ENCODE data around the gene SYCN. TPM values are rescaled to one million over a fixed set of nuclear protein-coding genes. Genes with fewer than 3 reads are reported as not detected.

The SYCN gene
- total and polyA plus RNA-seq, 2 donors from 2014 or later, result not detected

DNA sequence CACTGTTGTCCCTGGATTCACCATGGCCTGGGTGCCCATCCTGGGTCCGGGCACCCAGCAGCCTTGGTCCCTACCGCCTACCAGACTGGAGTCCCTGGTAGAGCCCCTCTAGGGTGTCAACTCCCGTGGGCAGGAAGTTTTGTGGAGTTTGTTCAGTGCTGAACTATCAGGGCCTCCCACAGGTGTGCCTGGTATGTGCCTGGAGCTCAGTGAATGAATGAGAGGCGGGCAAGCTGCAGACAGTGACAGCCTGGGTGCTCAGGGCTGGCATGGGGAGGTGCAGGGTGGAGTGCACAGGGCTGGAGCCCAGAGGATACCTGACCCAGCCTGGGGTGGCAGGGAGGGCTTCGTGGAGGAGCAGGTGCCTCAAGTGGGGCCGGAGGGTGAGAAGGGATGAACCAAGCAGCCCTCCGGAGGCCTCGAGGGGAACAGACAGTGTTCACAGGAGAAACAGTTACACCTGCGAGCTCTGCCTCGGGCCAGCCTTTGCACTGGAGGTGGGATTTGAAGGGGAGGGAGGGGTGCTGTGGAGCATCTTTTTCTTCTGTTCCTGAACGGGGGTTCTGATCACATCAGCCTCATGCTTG lies 48.9 kb downstream of the SYCN start:
- H3K9ac ChIP-seq (ENCODE audit: low read length in 3 of 3), result peak overlapping the region in 1 of 3 donors; percentile 34
- DNase-seq, result no peak
- TF ChIP-seq, protein P1, sequence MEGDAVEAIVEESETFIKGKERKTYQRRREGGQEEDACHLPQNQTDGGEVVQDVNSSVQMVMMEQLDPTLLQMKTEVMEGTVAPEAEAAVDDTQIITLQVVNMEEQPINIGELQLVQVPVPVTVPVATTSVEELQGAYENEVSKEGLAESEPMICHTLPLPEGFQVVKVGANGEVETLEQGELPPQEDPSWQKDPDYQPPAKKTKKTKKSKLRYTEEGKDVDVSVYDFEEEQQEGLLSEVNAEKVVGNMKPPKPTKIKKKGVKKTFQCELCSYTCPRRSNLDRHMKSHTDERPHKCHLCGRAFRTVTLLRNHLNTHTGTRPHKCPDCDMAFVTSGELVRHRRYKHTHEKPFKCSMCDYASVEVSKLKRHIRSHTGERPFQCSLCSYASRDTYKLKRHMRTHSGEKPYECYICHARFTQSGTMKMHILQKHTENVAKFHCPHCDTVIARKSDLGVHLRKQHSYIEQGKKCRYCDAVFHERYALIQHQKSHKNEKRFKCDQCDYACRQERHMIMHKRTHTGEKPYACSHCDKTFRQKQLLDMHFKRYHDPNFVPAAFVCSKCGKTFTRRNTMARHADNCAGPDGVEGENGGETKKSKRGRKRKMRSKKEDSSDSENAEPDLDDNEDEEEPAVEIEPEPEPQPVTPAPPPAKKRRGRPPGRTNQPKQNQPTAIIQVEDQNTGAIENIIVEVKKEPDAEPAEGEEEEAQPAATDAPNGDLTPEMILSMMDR (IDR thresholded peaks at IDR 0.05; ENCODE audit: borderline replicate concordance, extremely low read depth, insufficient read depth), result no peak
- no peak overlapping the region for H3K4me3 ChIP-seq (ENCODE audit: low read length in 3 of 3)
- no peaks in the 10 kb centered on the region for H3K27me3 ChIP-seq (ENCODE audit: control insufficient read depth, insufficient read depth, low read length)
- H3K4me1 ChIP-seq (ENCODE audit: control insufficient read depth in 2 of 3, insufficient read depth in 2 of 3, low read depth in 1 of 3, low read length in 3 of 3), result peaks cover 0 to 57% (median 37%) of the 10 kb centered on the region in 3 donors
- intact Hi-C loops (cut with DNase I), result no loop called here
- H3K9me3 ChIP-seq (ENCODE audit: control insufficient read depth in 2 of 3, insufficient read depth in 1 of 3, low read length in 3 of 3), result no peaks in the 10 kb centered on the region
- H3K36me3 ChIP-seq (ENCODE audit: control insufficient read depth in 2 of 3, insufficient read depth in 3 of 3, low read length in 3 of 3), result peaks cover 0 to 2% (median 0%) of the 10 kb centered on the region in 3 donors
- H3K27ac ChIP-seq (ENCODE audit: low read depth in 2 of 2, low read length in 2 of 2), result peak overlapping the region; percentile 8 to 79
- no peak for FAIRE-seq

- H3K4me1 ChIP-seq (ENCODE audit: control insufficient read depth in 2 of 3, insufficient read depth in 2 of 3, low read depth in 1 of 3, low read length in 3 of 3), result peaks cover 0 to 58% (median 37%) of the 10 kb centered on the region in 3 donors
- TF ChIP-seq, protein P1 (IDR thresholded peaks at IDR 0.05; ENCODE audit: borderline replicate concordance, extremely low read depth, insufficient read depth), result no peak
- H3K27ac ChIP-seq (ENCODE audit: low read depth in 2 of 2, low read length in 2 of 2), result peak overlapping the region; percentile 8 to 79
- FAIRE-seq, result no peak
- peak overlapping the region in 1 of 3 donors; percentile 3 for H3K4me3 ChIP-seq (ENCODE audit: low read length in 3 of 3)
- H3K9me3 ChIP-seq (ENCODE audit: control insufficient read depth in 2 of 3, insufficient read depth in 1 of 3, low read length in 3 of 3), result no peaks in the 10 kb centered on the region
- peak overlapping the region in 1 of 3 donors; percentile 34 for H3K9ac ChIP-seq (ENCODE audit: low read length in 3 of 3)
- H3K36me3 ChIP-seq (ENCODE audit: control insufficient read depth in 2 of 3, insufficient read depth in 3 of 3, low read length in 3 of 3), result peaks cover 0 to 2% (median 0%) of the 10 kb centered on the region in 3 donors
- no peaks in the 10 kb centered on the region for H3K27me3 ChIP-seq (ENCODE audit: control insufficient read depth, insufficient read depth, low read length)
- intact Hi-C loops (cut with DNase I), result no loop called here
- peak in 4 of 5 donors; percentile 68 to 74 (median 72) for DNase-seq
These were observed 49.4 kb downstream of the SYCN start for GRCh38 chr19:39154629-39155100.

GRCh38 chr19:39154100-39154628 lies 49.9 kb downstream of the SYCN start:
- Histone ChIP-seq H3K4me3 (ENCODE audit: low read length in 3 of 3) (peak overlapping the region in 2 of 3 donors; percentile 3 to 25), H3K9ac (ENCODE audit: low read length in 3 of 3) (no peak overlapping the region), H3K9me3 (ENCODE audit: control insufficient read depth in 2 of 3, insufficient read depth in 1 of 3, low read length in 3 of 3) (no peaks in the 10 kb centered on the region), H3K27ac (ENCODE audit: low read depth in 2 of 2, low read length in 2 of 2) (peak overlapping the region; percentile 8 to 79), H3K27me3 (ENCODE audit: control insufficient read depth, insufficient read depth, low read length) (no peaks in the 10 kb centered on the region), H3K4me1 (ENCODE audit: control insufficient read depth in 2 of 3, insufficient read depth in 2 of 3, low read depth in 1 of 3, low read length in 3 of 3) (peaks cover 0 to 57% (median 37%) of the 10 kb centered on the region in 3 donors), H3K36me3 (ENCODE audit: control insufficient read depth in 2 of 3, insufficient read depth in 3 of 3, low read length in 3 of 3) (peaks cover 0 to 3% (median 0%) of the 10 kb centered on the region in 3 donors)
- TF ChIP-seq, protein P1 (IDR thresholded peaks at IDR 0.05; ENCODE audit: borderline replicate concordance, extremely low read depth, insufficient read depth), result no peak
- DNase-seq (no peak), FAIRE-seq (no peak)
- intact Hi-C loops (cut with DNase I), result no loop called here

Other genes starting within 250 kb of the SYCN start
- gene FBXO17, start 228.5 kb downstream of the SYCN start, total RNA-seq, result 32.3 TPM
- gene FBXO17, start 228.5 kb downstream of the SYCN start, polyA plus RNA-seq (ENCODE audit: insufficient read depth, low read depth, low replicate concordance), result 44.3 TPM
- gene FBXO27, start 171.7 kb downstream of the SYCN start, total RNA-seq, result 8.3 TPM
- 7.8 TPM for gene FBXO27, start 171.7 kb downstream of the SYCN start, polyA plus RNA-seq (ENCODE audit: insufficient read depth, low read depth, low replicate concordance)
- not detected for gene ACP7, start 119.9 kb downstream of the SYCN start, total RNA-seq
- 0.13 TPM for gene ACP7, start 119.9 kb downstream of the SYCN start, polyA plus RNA-seq (ENCODE audit: insufficient read depth, low read depth, low replicate concordance)
- gene PAK4, start 78.5 kb downstream of the SYCN start, total RNA-seq, result 55.6 TPM
- 52.5 TPM for gene PAK4, start 78.5 kb downstream of the SYCN start, polyA plus RNA-seq (ENCODE audit: insufficient read depth, low read depth, low replicate concordance)
- 0.60 TPM for gene NCCRP1, start 7.3 kb downstream of the SYCN start, total RNA-seq
- 5.5 TPM for gene NCCRP1, start 7.3 kb downstream of the SYCN start, polyA plus RNA-seq (ENCODE audit: insufficient read depth, low read depth, low replicate concordance)
- not detected for gene IFNL3, start 40.7 kb upstream of the SYCN start, total RNA-seq
- gene IFNL3, start 40.7 kb upstream of the SYCN start, polyA plus RNA-seq (ENCODE audit: insufficient read depth, low read depth, low replicate concordance), result not detected
- not detected for gene IFNL4, start 44.6 kb upstream of the SYCN start, total RNA-seq
- gene IFNL4, start 44.6 kb upstream of the SYCN start, polyA plus RNA-seq (ENCODE audit: insufficient read depth, low read depth, low replicate concordance), result not detected
- gene IFNL2, start 64.1 kb upstream of the SYCN start, total RNA-seq, result not detected
- gene IFNL2, start 64.1 kb upstream of the SYCN start, polyA plus RNA-seq (ENCODE audit: insufficient read depth, low read depth, low replicate concordance), result not detected
- not detected for gene IFNL1, start 92.1 kb upstream of the SYCN start, total RNA-seq
- gene IFNL1, start 92.1 kb upstream of the SYCN start, polyA plus RNA-seq (ENCODE audit: insufficient read depth, low read depth, low replicate concordance), result not detected
- gene LRFN1, start 116.6 kb upstream of the SYCN start, total RNA-seq, result 1.2 TPM
- 0.80 TPM for gene LRFN1, start 116.6 kb upstream of the SYCN start, polyA plus RNA-seq (ENCODE audit: insufficient read depth, low read depth, low replicate concordance)
- 60.7 TPM for gene GMFG, start 131.8 kb upstream of the SYCN start, total RNA-seq
- 52.4 TPM for gene GMFG, start 131.8 kb upstream of the SYCN start, polyA plus RNA-seq (ENCODE audit: insufficient read depth, low read depth, low replicate concordance)
- gene SAMD4B, start 138.2 kb upstream of the SYCN start, total RNA-seq, result 100 TPM
- gene SAMD4B, start 138.2 kb upstream of the SYCN start, polyA plus RNA-seq (ENCODE audit: insufficient read depth, low read depth, low replicate concordance), result 92.9 TPM
- 37.1 TPM for gene PAF1, start 186.8 kb upstream of the SYCN start, total RNA-seq
- 54.0 TPM for gene PAF1, start 186.8 kb upstream of the SYCN start, polyA plus RNA-seq (ENCODE audit: insufficient read depth, low read depth, low replicate concordance)
- gene MED29, start 187.1 kb upstream of the SYCN start, total RNA-seq, result 50.4 TPM
- gene MED29, start 187.1 kb upstream of the SYCN start, polyA plus RNA-seq (ENCODE audit: insufficient read depth, low read depth, low replicate concordance), result 32.4 TPM
- 132 TPM for gene ZFP36, start 202.6 kb upstream of the SYCN start, total RNA-seq
- gene ZFP36, start 202.6 kb upstream of the SYCN start, polyA plus RNA-seq (ENCODE audit: insufficient read depth, low read depth, low replicate concordance), result 87.9 TPM
- gene PLEKHG2, start 208.4 kb upstream of the SYCN start, total RNA-seq, result 29.7 TPM
- 8.5 TPM for gene PLEKHG2, start 208.4 kb upstream of the SYCN start, polyA plus RNA-seq (ENCODE audit: insufficient read depth, low read depth, low replicate concordance)
- 1,461 TPM for gene RPS16, start 231.7 kb upstream of the SYCN start, total RNA-seq
- 1,965 TPM for gene RPS16, start 231.7 kb upstream of the SYCN start, polyA plus RNA-seq (ENCODE audit: insufficient read depth, low read depth, low replicate concordance)
- 123 TPM for gene SUPT5H, start 241.3 kb upstream of the SYCN start, total RNA-seq
- 106 TPM for gene SUPT5H, start 241.3 kb upstream of the SYCN start, polyA plus RNA-seq (ENCODE audit: insufficient read depth, low read depth, low replicate concordance)

Measured in kidney (tissue), 14 donors.